ENCODE data around the gene MMS19.

The MMS19 gene, protein sequence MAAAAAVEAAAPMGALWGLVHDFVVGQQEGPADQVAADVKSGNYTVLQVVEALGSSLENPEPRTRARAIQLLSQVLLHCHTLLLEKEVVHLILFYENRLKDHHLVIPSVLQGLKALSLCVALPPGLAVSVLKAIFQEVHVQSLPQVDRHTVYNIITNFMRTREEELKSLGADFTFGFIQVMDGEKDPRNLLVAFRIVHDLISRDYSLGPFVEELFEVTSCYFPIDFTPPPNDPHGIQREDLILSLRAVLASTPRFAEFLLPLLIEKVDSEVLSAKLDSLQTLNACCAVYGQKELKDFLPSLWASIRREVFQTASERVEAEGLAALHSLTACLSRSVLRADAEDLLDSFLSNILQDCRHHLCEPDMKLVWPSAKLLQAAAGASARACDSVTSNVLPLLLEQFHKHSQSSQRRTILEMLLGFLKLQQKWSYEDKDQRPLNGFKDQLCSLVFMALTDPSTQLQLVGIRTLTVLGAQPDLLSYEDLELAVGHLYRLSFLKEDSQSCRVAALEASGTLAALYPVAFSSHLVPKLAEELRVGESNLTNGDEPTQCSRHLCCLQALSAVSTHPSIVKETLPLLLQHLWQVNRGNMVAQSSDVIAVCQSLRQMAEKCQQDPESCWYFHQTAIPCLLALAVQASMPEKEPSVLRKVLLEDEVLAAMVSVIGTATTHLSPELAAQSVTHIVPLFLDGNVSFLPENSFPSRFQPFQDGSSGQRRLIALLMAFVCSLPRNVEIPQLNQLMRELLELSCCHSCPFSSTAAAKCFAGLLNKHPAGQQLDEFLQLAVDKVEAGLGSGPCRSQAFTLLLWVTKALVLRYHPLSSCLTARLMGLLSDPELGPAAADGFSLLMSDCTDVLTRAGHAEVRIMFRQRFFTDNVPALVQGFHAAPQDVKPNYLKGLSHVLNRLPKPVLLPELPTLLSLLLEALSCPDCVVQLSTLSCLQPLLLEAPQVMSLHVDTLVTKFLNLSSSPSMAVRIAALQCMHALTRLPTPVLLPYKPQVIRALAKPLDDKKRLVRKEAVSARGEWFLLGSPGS

DNA sequence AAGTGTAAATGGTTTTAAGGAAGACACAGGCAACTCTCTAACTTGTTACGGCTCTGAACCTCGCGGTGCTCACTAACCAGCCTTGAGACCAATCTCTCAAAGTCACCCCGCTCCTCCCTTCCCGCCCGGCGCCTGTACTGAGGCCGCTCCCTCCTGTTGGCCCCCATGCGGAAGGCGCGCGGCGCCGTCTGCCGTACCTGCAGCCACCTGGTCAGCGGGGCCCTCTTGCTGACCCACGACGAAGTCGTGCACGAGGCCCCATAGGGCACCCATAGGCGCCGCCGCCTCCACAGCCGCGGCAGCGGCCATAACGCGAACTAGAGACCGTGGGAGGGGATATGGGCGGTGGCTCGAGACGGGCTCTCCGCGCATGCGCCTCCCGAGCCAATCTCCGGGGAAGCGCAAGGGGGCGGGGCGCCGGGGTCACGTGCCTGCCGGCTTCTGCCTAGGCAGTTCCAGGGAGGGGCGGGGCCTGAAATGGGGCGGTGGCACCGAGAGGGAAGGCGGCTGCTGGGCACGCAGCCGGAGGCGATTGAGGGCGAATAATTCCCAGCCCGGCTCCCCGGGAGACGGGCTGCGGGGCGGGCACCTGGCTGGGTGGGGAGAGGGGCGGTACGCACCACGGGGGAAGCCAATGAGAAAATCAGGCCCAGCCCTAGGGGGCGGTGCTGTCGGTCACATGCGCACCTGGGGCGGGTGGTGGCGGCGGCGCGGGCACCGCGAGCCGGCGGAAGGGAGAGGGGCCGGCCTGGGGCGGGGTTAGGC is at the start of gene MMS19:
MMS19 (minus strand) TSS at position 347 of the 765 bp plus-strand sequence; CDS start at position 309, 38 bp downstream.
- DNase-seq (ENCODE audit: extremely low read depth in 1 of 2, low read depth in 1 of 2): peak; percentile 94 to 100

DNA sequence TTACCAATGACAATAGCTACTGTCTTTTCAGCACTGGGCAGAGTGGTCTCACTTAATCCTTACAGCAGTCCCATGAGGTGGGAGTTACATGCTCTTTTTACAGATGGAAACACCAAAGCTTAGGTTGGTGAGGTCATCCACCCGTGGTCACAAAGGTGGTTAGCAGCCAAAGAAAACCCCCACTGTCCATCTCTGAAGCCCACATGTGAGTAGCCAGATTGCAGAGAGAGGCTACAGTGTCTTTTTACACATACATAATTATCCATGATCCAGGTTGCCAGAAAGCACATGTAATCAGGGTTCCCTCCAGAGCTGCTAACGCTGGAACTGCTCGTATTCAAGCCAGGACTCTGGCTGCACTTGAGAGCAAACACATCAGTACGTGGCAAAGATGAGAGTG is 49.7 kb upstream of the MMS19 start:
- DNase-seq (ENCODE audit: extremely low read depth in 1 of 2, low read depth in 1 of 2): no peak

DNA sequence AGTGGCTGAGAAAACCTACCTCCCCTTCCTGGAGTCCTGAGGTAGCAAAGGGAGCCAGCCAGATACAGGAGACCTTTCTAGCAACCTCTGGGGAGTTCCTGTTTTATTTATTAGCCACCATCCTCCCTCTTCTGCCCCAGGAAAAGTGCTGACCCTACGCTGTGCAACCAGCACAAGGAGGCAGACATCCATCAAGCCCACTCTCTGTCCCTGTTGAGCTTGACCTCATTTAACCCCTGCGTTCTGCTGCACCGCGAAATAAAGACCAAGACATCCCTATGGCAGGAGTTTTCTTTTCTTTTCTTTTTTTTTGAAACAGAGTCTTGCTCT is 49.0 kb upstream of the MMS19 start:
- no peak for DNase-seq (ENCODE audit: extremely low read depth in 1 of 2, low read depth in 1 of 2)

DNA sequence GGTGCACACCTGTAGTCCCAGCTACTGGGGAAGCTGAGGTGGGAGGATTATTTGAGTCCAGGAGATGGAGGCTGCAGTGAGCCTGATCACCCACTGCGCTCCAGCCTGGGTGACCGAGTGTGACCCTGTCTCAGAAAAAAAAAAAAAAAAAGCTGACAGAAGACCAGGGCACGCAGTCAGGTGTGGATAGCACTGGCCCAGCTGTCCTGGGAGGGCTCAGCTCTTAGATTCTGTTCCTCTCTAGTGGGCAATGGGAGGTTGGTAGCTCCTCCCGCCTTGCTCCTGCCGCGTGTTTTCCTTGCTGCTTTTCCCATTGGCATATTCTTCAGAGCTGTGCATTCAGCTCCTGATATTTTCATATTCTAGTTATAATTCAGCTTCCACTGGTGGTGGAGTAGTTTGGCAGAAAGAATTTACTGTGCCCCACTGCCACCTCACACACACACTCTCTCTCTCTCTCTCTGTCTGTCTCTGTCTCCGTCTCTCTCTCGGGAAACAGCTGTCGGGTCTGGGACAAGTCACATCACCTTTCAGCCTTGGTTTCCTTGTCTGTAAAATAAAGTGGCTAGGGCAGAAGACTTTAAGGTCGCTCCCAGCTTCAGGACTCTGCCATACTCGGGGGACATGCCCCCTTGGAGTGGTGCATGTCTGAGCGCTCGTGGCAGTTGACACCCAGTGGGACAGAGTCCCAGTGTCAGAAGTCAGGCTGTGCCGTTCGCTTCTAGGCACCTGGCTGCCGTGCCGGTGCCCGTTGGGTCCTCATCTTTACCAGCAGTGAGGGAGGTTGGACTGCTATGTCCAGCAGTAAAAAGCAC is 48.4 kb upstream of the MMS19 start:
- no peak for DNase-seq (ENCODE audit: extremely low read depth in 1 of 2, low read depth in 1 of 2)

DNA sequence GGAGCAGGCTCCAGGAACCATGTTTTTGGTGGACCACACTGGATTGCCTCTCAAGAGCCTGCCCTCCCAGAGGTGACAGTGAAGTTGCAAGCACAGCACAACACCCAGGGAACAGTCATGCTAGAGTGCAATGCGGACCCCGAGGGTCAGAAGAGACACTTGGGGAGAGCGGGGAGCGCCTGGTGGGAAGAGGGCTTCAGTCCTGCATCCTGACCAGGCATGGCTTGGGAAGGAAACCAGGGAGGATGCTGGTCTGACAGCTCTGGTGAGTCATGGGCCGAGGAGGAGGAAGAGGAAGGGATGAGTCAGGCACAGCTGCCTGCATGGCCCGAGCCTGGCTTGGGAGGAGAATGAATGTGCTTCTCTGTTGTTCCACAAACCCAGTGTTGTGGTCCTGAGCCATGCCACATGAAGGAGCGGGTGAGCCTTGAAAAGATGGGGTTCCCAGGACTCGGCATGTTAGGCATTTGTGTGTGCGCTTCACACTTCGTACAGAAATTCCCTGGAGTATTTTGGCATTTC is 44.9 kb upstream of the MMS19 start:
- DNase-seq (ENCODE audit: extremely low read depth in 1 of 2, low read depth in 1 of 2): no peak

DNA sequence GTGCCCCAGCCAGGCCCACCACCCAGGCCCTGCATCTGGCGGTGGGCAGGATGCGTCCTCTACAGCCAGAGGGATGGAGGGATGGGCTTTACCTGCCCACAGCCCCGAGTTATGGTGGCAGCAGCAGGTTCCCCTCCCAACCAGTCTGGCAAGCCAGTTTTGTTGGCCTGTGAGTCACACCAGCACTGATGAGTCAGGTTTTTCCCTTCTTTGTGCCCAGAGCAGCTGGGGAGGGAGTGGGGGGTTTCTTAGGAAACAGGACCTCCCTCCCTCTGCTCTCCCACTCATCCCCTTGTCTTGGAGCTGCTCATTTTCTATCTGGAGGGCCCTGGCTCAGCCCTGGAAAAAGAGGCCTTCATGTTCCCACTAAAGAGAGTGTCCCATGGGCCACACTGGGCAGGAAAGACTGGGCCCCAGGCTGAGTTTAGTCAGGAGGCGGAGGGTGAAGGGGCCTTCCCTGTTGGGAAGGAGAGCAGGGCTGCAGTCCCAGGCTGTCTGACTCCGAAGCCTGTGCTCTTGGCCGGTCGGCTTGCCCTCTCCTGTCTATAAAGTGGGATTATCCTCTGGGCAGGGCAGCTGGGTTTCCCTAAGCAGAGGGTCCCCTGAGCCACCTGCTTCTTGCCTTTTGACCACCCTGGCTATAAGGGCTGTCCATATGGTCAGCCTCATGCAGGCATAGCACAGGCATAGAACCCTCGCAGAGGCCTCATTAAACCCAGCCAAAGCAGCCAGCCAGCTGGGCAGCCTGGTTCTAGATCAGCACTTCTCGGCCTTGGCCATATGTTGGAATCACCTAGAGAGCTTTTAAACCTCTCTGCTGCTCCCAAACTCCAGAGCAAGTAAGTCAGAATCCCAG is 44.2 kb upstream of the MMS19 start:
- no peak for DNase-seq (ENCODE audit: extremely low read depth in 1 of 2, low read depth in 1 of 2)

DNA sequence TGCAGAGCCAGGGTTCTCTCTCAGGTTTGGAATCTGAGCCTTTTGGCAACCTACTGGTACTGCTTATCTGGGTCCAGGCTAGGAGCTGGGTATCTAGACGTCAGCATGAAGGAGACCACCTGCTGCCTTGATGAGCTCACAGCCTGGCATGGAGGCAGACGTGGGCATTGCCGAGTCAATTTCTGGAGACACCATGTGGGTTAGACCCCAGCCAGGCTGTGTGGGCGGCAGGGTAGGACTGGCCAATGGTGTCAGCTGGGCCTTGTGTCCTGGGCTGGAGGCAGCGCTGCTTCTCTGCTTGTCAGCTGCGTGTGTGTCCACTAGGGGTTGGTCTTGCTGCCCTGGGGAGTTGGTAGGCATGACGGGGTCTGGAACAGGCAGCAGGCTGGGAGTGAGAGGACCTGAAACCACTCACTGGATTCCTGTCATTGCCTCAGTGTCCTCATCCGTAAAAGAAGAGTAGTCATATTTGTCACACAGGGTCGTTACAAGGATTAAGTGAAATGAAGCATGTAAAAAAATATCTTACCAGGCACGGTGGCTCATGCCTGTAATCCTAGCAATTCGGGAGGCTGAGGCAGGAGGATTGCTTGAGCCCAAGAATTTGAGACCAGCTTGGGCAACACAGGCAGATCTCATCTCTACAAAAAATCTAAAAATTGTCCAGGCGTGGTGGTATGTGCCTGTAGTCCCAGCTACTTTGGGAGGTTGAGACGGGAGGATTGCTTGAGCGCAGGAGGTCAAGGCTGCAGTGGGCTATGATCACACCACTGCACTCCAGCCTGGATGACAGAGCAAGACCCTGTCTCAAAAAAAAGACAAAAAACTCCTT is 42.7 kb upstream of the MMS19 start:
- DNase-seq (ENCODE audit: extremely low read depth in 1 of 2, low read depth in 1 of 2): no peak

DNA sequence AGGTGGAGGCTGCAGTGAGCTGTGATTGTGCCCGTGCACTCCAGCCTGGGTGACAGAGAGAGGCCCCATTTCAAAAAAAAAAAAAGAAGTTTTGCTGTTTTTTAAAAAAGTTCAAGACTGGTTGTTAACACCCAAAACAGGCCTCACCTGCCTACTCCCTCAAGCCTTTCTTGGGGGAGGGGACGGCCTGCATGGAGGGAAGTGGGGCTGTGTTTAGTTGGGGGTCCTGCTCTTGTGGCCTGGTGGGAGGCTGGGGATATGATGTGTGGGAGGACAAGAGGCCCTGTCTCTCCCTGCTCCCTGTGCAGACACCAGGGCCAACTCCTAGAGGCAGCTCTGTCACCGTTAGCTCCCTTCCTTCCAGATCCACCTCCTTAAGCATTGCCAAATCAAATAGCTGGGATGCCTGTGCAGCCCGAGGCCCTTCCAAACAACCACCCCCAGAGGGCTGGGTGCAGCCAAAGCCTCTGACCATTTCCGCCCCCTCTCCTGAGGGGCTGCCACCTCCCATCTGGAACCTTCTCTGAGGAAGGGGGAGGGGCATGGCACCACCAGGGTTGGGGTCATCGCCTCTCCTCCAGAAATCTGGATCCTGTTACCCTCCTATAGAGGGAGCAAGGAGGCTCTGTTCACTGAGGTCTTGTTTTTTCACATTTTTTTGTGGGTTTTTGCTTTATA is 41.4 kb upstream of the MMS19 start:
- no peak for DNase-seq (ENCODE audit: extremely low read depth in 1 of 2, low read depth in 1 of 2)

DNA sequence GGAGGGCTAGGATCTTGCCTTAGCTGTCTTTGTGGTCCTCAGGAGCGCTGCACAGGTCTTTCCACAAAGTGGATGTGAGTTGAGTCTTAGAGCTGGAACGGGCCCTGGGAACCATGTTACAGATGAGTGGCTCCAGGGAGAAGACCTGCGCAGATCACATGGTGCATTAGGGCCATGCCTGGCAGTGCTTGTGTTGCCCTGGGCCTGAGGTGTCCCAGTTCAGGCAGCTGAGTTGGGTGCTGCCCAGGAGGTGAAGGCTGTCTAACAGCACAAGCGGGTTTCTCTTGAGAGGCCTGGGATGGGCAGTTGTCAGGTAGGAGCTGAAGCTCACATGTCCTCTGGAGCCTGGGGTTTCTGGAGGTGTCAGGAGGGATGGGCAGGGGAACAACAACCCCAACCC is 40.6 kb upstream of the MMS19 start:
- no peak for DNase-seq (ENCODE audit: extremely low read depth in 1 of 2, low read depth in 1 of 2)

DNA sequence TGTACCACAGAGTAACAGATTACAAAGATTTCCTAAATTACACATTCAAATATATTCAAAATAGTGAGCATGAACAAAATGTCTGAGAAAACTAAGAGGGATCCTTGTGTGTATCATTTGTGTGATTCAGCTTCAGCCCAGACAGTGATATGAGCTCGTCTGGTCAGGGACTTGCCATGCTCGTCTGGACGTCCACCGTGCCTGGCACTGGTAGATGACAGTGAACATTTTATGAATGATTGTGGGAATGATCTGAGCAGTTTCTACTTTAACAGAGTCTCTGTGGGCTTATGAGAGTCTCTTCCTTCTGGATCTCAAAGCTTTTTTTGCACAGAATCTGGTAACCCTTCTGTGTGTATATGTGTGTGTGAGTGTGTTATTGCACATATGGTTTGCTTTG is 40.2 kb upstream of the MMS19 start:
- DNase-seq (ENCODE audit: extremely low read depth in 1 of 2, low read depth in 1 of 2): no peak

DNA sequence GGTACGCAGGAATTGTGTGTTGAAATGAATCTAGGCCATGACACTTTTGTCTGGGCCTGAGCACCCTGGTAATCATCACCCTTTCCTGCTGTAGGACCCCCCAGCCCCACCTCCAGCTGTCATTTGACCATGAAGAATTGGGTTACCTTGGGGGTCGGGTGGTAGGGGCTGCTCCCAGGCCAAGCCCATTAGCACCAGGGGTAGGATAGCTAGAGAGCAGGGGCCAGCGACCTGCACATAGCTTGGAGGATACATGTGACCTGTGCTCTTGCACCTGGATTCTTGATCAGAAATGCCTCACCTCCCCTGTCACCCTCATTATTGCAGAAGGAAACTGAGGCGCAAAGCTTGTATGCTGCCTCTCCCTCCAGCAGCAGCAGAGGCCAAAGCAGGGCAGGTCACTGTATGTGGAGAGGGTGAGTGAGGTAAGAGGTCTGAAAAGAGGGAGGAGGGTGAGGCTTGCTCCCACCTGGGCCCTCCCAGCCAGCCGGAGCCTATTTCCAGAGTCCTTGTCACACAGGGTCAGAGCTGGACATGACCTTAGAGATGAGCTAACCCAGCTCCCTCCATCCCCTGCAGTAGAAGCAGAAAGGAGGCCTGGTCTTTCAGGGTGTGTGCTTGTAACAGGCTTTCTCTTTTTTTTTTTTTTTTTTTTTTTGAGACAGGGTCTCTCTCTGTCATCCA is 39.1 kb upstream of the MMS19 start:
- no peak for DNase-seq (ENCODE audit: extremely low read depth in 1 of 2, low read depth in 1 of 2)

DNA sequence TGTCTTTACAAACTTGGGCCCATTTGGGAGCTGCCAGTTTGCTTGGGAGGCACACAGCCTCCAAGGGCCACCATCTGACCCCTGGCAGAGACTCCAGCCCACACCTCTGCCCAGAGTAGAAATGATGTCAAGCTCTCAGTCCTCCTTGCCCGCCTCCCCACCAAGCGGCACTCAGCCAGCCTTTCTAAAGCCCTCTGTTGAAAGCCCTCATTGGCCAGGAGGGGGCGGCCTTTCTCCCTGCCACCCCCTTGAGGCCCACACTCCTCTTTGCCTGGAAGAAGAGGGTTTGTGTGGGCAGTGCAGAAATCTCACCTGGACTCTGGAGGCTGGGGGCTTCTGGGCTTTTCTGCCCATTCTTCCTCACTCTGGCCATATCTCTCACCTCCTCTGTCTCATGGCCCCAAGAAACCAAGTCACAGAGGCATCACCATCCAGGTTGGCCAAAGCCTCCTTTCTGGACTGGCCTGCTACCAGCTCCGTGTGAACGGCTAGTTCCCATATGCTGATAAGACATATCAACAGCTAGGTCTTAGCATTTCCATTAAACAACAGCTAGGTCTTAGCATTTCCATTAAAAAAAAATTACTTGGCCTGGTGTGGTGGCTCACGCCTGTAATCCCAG is 36.6 kb upstream of the MMS19 start:
- no peak for DNase-seq (ENCODE audit: extremely low read depth in 1 of 2, low read depth in 1 of 2)

DNA sequence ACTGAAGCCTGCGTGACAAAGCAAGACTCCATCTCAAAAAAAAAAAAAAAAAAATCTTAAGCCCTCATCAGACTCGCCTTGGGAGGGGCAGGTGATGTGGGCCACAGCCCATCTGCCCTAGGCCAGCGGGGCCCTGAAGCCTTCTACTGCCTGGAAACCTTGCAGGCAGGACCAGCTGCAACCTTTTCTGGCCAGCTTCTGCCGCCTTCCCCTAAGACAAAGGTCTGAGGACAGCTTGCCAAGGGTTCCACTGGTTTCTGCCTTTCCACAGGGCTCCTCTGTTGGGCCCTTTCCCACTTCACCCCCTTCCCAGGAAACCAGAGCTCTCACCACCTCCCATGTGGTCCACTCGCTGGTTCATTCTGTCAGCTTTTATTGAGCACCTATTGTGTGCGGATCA is 35.7 kb upstream of the MMS19 start:
- DNase-seq (ENCODE audit: extremely low read depth in 1 of 2, low read depth in 1 of 2): no peak

DNA sequence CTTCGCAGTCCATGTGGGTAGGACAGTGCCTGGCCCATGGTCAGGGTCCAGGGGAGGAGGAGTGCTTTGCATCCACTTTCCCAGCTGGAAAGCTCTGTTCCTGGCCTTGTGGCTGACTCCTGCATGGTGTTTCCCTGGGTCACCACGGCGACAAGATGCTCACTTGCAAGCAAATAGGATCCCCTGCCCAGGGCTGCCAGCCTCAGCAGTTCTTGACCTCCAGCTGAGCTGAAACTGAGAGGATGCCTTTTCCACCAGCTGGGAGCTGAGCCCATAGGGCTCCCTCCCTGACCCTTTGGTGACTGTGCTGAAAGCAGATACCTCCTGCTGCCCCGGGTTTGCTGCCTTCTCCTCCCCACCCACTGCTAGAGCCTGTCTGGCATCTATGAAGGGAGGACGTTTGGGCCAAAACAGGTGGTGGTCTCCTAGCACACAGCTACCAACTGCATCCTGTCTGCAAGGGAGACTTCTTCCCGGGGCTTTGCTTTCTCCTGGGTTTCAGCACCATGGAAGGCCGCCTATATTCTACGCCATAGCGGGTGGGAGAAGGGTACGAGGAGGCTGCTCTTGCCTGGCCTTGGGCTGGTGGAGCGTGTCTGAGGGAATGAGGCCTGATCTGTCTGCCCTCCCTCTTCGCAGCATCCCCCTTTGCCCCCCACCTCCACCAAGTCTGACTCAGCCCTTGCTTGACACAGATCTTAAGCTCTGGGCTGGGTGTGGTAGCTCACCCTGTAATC is 34.9 kb upstream of the MMS19 start:
- no peak for DNase-seq (ENCODE audit: extremely low read depth in 1 of 2, low read depth in 1 of 2)

DNA sequence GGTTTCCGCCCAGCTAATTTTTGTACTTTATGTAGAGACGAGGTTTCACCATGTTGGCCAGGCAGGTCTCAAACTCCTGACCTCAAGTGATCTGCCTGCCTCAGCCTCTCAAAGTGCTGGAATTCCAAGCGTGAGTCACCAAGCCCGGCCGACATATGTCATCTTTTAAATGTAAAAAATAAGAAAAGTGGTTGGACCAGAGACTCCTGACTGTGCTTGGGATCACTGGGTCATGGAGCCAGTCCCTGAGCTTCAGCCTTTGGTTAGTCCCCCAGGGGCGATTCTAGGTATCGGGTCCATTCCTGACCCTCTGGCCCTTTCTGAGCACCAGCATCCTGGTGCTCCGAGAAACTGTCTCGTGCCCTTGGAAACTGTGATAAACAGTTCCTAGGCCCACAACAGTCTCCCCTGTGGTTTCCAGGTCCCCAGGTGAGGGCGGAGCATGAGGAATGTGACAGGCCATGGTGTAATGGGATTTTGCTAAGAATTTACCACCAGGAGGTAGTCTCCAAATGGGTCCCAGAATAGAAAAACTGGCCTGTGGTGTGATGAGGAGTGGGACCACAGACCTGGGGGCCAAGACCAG is 33.3 kb upstream of the MMS19 start:
- DNase-seq (ENCODE audit: extremely low read depth in 1 of 2, low read depth in 1 of 2): no peak

Data from activated CD8-positive, alpha-beta memory T cell treated with anti-CD3 and anti-CD28 coated beads for 1 hour (primary cell).